Islet precursor cell (in vitro differentiated cells): Measurements from ENCODE around the gene STH.
"Not testable (repeated sequence)": the region's sequence is repeated elsewhere in the genome, so short reads cannot be mapped to it uniquely, and the experiment has no call there.

ENCODE experiments used
- DNase-seq: peaks from one replicate; pipeline ENCODE4 v3.0.0-alpha.2; 2018

The STH gene

GRCh38 chr17:45987706-45988105 lies 11.3 kb upstream of the STH start:
- DNase-seq = no peak

GRCh38 chr17:45989759-45990158 lies 9.3 kb upstream of the STH start:
- DNase-seq = no peak

- DNase-seq = no peak
These were observed 8.2 kb upstream of the STH start for GRCh38 chr17:45990886-45991285.

GRCh38 chr17:45991341-45991740 lies 7.7 kb upstream of the STH start:
- DNase-seq = no peak

- no peak for DNase-seq
These were observed 6.9 kb upstream of the STH start for GRCh38 chr17:45992175-45992574.

- no peak for DNase-seq
These were observed 6.1 kb upstream of the STH start for GRCh38 chr17:45992904-45993303.

GRCh38 chr17:45993962-45994627 lies 5.0 kb upstream of the STH start:
- no peak for DNase-seq

- DNase-seq = peak; percentile 77
These were observed 4.1 kb upstream of the STH start for GRCh38 chr17:45994987-45995386.

- DNase-seq = no peak
These were observed 3.3 kb upstream of the STH start for GRCh38 chr17:45995627-45996270.

GRCh38 chr17:45996282-45996937 lies 2.6 kb upstream of the STH start:
- DNase-seq = no peak

- DNase-seq = no peak
These were observed 1.9 kb upstream of the STH start for GRCh38 chr17:45997166-45997565.

- no peak for DNase-seq
These were observed 1.4 kb upstream of the STH start for GRCh38 chr17:45997624-45998023.

GRCh38 chr17:45999900-46000290 lies 845 bp downstream of the STH start:
- no peak for DNase-seq

- no peak for DNase-seq
These were observed 1.2 kb downstream of the STH start for GRCh38 chr17:46000292-46000691.

GRCh38 chr17:46000757-46001156 lies 1.7 kb downstream of the STH start:
- no peak for DNase-seq

GRCh38 chr17:46001390-46002310 lies 2.6 kb downstream of the STH start:
- DNase-seq = peak; percentile 88

- peak; percentile 93 for DNase-seq
These were observed 3.4 kb downstream of the STH start for GRCh38 chr17:46002311-46002972.

- DNase-seq = no peak
These were observed 3.9 kb downstream of the STH start for GRCh38 chr17:46002973-46003316.

GRCh38 chr17:46003907-46004748 lies 5.1 kb downstream of the STH start:
- DNase-seq = no peak

- DNase-seq = not testable (repeated sequence)
These were observed 7.0 kb downstream of the STH start for GRCh38 chr17:46006082-46006481.

- no peak for DNase-seq
These were observed 8.5 kb downstream of the STH start for GRCh38 chr17:46007461-46007965.

GRCh38 chr17:46008591-46008990 lies 9.5 kb downstream of the STH start:
- no peak for DNase-seq
